DND-41 (cell line): ENCODE data around the gene SUMO3.

Source experiments
- ATAC-seq: fragments of 200-7000 bp; cut with Tn5 transposase; 3 replicates; pipeline ENCODE4 v1.9.1; 2021; ENCODE audit warnings: low read depth; ENCODE audit not compliant: insufficient read depth
- DNase-seq: peaks from one replicate; pipeline ENCODE4 v3.0.0-alpha.2; 2020
- H2AFZ ChIP-seq: 2 replicates; pipeline ENCODE4 v1.6.0; 2012; ENCODE audit warnings: low read depth, low read length
- H3K27ac ChIP-seq: 2 replicates; pipeline ENCODE4 v1.5.1; 2012; ENCODE audit warnings: low read length, inconsistent platforms
- H3K27me3 ChIP-seq: fragments of 200-600 bp; sonication (generic); 2 replicates; pipeline ENCODE4 v1.6.0; 2012; ENCODE audit warnings: low read length, mild to moderate bottlenecking, inconsistent platforms; ENCODE audit not compliant: insufficient read depth, poor library complexity
- H3K36me3 ChIP-seq: 2 replicates; pipeline ENCODE4 v1.5.1; 2012; ENCODE audit warnings: low read length, inconsistent platforms; ENCODE audit not compliant: insufficient read depth
- H3K4me1 ChIP-seq: 2 replicates; pipeline ENCODE4 v1.5.1; 2012; ENCODE audit warnings: mild to moderate bottlenecking, low read length; ENCODE audit not compliant: insufficient read depth
- H3K4me2 ChIP-seq: 2 replicates; pipeline ENCODE4 v1.6.0; 2012; ENCODE audit warnings: mild to moderate bottlenecking, moderate library complexity, low read length, inconsistent platforms; ENCODE audit not compliant: insufficient read depth
- H3K4me3 ChIP-seq, 2 experiments: fragments of 200-600 bp in 1 of 2; shearing (Covaris generic) in 1 of 2; 2 replicates each; pipeline ENCODE4 v1.5.1; 2012 to 2016; ENCODE audit warnings: inconsistent platforms in 2 of 2, low read length in 2 of 2, mild to moderate bottlenecking in 2 of 2, low read depth in 1 of 2, moderate library complexity in 1 of 2
- H3K79me2 ChIP-seq: 2 replicates; pipeline ENCODE4 v1.6.0; 2012; ENCODE audit warnings: low read length, inconsistent platforms; ENCODE audit not compliant: insufficient read depth
- H3K9ac ChIP-seq: 2 replicates; pipeline ENCODE4 v1.6.0; 2012; ENCODE audit warnings: low read depth, mild to moderate bottlenecking, inconsistent platforms, low read length, moderate library complexity
- H3K9me3 ChIP-seq: 2 replicates; pipeline ENCODE4 v1.5.1; 2012; ENCODE audit warnings: low read length, moderate library complexity, mild to moderate bottlenecking, inconsistent platforms; ENCODE audit not compliant: insufficient read depth, severe bottlenecking
- H4K20me1 ChIP-seq: 2 replicates; pipeline ENCODE4 v1.6.0; 2012; ENCODE audit warnings: low read length; ENCODE audit not compliant: insufficient read depth
- EZH2 ChIP-seq: IDR thresholded peaks from 3 replicates; pipeline ENCODE4 v1.6.1; 2012; ENCODE audit warnings: borderline replicate concordance, low read depth, mild to moderate bottlenecking, moderate library complexity, low read length, inconsistent platforms; ENCODE audit not compliant: severe bottlenecking
- TF ChIP-seq, protein P1 (sequence below): IDR thresholded peaks from 2 replicates; pipeline ENCODE4 v1.5.1; 2012; ENCODE audit warnings: borderline replicate concordance, low read length, moderate library complexity, mild to moderate bottlenecking; ENCODE audit not compliant: poor library complexity, severe bottlenecking; ENCODE audit errors: extremely low read depth

SUMO3 gene

DNA sequence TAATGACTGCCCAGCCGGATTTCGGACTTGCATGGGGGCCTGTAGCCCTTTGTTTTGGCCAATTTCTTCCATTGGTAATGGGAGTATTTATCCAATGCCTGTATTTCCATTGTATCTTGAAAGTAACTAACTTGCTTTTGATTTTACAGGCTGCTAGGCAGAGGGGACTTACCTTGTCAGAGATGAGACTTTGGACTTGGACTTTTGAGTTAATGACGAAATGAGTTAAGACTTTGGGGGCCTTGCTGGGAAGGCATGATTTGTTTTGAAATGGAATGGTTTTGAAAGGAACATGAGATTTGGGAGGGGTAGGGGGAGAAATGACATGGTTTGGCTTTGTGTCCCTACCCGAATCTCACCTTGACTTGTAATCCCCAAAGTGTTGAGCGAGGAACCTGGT lies 25.9 kb downstream of the SUMO3 start:
- Histone ChIP-seq H3K9me3 (no peaks in the 10 kb centered on the region), H3K27ac (no peak overlapping the region)

GRCh38 chr21:44791246-44791645 lies 26.6 kb downstream of the SUMO3 start:
- TF ChIP-seq, protein P1, sequence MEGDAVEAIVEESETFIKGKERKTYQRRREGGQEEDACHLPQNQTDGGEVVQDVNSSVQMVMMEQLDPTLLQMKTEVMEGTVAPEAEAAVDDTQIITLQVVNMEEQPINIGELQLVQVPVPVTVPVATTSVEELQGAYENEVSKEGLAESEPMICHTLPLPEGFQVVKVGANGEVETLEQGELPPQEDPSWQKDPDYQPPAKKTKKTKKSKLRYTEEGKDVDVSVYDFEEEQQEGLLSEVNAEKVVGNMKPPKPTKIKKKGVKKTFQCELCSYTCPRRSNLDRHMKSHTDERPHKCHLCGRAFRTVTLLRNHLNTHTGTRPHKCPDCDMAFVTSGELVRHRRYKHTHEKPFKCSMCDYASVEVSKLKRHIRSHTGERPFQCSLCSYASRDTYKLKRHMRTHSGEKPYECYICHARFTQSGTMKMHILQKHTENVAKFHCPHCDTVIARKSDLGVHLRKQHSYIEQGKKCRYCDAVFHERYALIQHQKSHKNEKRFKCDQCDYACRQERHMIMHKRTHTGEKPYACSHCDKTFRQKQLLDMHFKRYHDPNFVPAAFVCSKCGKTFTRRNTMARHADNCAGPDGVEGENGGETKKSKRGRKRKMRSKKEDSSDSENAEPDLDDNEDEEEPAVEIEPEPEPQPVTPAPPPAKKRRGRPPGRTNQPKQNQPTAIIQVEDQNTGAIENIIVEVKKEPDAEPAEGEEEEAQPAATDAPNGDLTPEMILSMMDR, result no peak
- TF ChIP-seq EZH2, result no peak
- Histone ChIP-seq H3K9ac (no peak overlapping the region), H3K4me1 (0 out of 2 replicates have a peak, but pooled peaks cover 2% of the 10 kb centered on the region), H2AFZ (no peak overlapping the region), H3K4me2 (no peak overlapping the region), H4K20me1 (peaks cover 58% of the 10 kb centered on the region), H3K27me3 (no peaks in the 10 kb centered on the region), H3K9me3 (no peaks in the 10 kb centered on the region), H3K36me3 (peaks cover 44% of the 10 kb centered on the region), H3K27ac (no peak overlapping the region), H3K79me2 (peaks cover 95% of the 10 kb centered on the region), H3K4me3 (no peak overlapping the region)
- no peak for ATAC-seq
- no peak for DNase-seq

More for the DNA sequence above, 25.9 kb downstream of the SUMO3 start:
- Histone ChIP-seq H3K9ac (no peak overlapping the region), H3K79me2 (peaks cover 95% of the 10 kb centered on the region), H3K4me3 (no peak overlapping the region), H3K36me3 (peaks cover 44% of the 10 kb centered on the region), H3K27me3 (no peaks in the 10 kb centered on the region), H3K4me2 (no peak overlapping the region), H4K20me1 (peaks cover 63% of the 10 kb centered on the region), H2AFZ (no peak overlapping the region), H3K4me1 (peaks cover 2% of the 10 kb centered on the region; the same call in 1 of the 2 replicates)
- TF ChIP-seq, protein P1, result no peak
- no peak for TF ChIP-seq EZH2
- DNase-seq (no peak), ATAC-seq (no peak)

GRCh38 chr21:44790368-44790767 lies 27.5 kb downstream of the SUMO3 start:
- TF ChIP-seq, protein P1, result no peak
- TF ChIP-seq EZH2, result no peak
- DNase-seq (no peak), ATAC-seq (no peak)
- H4K20me1 ChIP-seq, result peaks cover 58% of the 10 kb centered on the region
- no peak overlapping the region for H3K9ac ChIP-seq
- no peaks in the 10 kb centered on the region for H3K9me3 ChIP-seq
- 0 out of 2 replicates have a peak, but pooled peaks cover 2% of the 10 kb centered on the region for H3K4me1 ChIP-seq
- H3K4me2 ChIP-seq, result no peak overlapping the region
- peaks cover 49% of the 10 kb centered on the region for H3K36me3 ChIP-seq
- no peaks in the 10 kb centered on the region for H3K27me3 ChIP-seq
- H3K27ac ChIP-seq, result no peak overlapping the region
- peaks cover 94% of the 10 kb centered on the region for H3K79me2 ChIP-seq
- no peak overlapping the region for H2AFZ ChIP-seq
- no peak overlapping the region for H3K4me3 ChIP-seq
